Epidermal melanocyte (primary cell): Measurements from ENCODE around the gene POTED.
"Not testable (repeated sequence)": the region's sequence is repeated elsewhere in the genome, so short reads cannot be mapped to it uniquely, and the experiment has no call there.

Experiments
- DNase-seq: peaks from one replicate; pipeline ENCODE4 v3.0.0; 2011; ENCODE audit warnings: low spot score; ENCODE audit not compliant: insufficient read length

POTED gene

DNA sequence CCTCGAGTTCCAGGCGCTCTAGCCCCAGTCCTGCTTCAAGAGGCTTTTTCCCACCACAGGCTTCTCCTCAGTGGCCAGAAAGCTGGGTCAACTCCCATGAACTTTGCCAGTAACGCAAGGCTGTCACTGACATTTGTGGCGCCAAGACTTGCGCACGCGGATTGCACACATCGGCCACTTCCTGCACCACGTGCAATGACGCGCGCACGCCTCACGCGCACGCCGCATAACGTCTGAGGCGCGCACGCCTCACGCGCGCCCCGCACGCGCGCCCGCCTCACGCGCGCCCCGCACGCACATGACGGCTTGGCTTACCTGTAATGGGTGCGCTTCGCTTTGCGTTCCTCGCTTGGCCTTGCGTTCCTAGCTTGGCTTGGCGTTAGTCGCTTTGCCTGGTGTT lies at the start of gene POTED:
Gene POTED (plus strand): TSS at position 301 of the 400 bp plus-strand sequence. CDS start 452 bp downstream, outside the sequence.
- DNase-seq, result not testable (repeated sequence)

DNA sequence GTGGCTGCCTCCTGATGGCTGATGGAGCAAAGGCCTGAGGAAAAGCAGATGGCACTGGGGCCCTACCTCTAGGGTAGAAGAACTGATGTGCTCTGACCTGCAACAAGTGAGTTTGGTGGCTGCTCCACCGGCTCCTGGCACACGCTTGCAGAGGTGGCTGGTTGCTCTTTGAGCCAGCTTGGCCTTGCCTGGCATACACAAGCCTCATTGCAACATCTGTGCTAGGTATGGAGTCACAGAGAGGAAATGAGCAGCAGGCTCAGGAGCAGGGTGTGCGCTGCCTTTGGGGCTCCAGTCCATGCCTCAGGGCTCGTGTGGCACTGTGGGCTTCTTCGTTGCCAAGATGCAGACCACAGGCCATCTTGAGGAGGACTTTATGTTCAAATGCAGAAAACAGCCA lies 40.5 kb downstream of the POTED start:
- DNase-seq, result not testable (repeated sequence)

DNA sequence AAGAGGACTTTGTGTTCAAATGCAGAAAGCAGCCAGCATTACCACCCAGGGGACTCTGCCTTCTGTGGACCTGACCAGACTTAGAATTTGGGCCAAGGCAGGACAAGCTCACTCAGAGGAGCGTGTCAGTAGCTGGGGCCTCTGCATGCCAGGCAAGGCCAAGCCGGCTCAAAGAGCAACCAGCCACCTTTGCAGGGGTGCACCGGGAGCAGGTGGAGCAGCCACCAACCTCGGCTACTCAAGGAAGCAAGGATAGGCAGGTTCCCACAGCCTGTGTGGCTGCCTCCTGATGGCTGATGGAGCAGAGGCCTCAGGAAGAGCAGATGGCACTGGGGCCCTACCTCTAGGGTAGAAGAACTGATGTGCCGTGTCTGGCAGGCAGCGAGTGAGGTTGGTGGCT lies 42.2 kb downstream of the POTED start:
- not testable (repeated sequence) for DNase-seq
